Heart right ventricle (tissue), 16 donors: ENCODE results near the gene COL11A1. TPM values are rescaled to one million over a fixed set of nuclear protein-coding genes. Genes with fewer than 3 reads are reported as not detected.

Experiments used
- ATAC-seq, 8 donors: fragments of 200-7000 bp; cut with Tn5 transposase; one replicate each; pipeline ENCODE4 v1.9.1; 2020; ENCODE audit warnings: mild to moderate bottlenecking in 8 of 8, moderate library complexity in 8 of 8, moderate number of reproducible peaks in 1 of 8
- DNase-seq, 2 donors: peaks; one replicate each; pipeline ENCODE4 v3.0.0-alpha.2; 2020
- H3K27ac ChIP-seq, 10 donors: fragments of 200-600 bp; sonication (generic) in 2 of 10; one replicate each; pipeline versions ENCODE4 v1.5.0 to v1.8.0; 2020 to 2022; ENCODE audit warnings: mild to moderate bottlenecking in 3 of 10
- H3K27me3 ChIP-seq, 7 donors: fragments of 200-600 bp; one replicate each; pipeline ENCODE4 v1.8.0; 2021 to 2022; ENCODE audit warnings: mild to moderate bottlenecking in 2 of 7
- H3K36me3 ChIP-seq, 9 donors: fragments of 200-600 bp; sonication (generic) in 1 of 9; one replicate each; pipeline versions ENCODE4 v1.5.0 to v1.8.0; 2020 to 2022; ENCODE audit warnings: mild to moderate bottlenecking in 2 of 9
- H3K4me1 ChIP-seq, 9 donors: fragments of 200-600 bp; sonication (generic) in 1 of 9; one replicate each; pipeline versions ENCODE4 v1.5.0 to v1.8.0; 2020 to 2022; ENCODE audit warnings: mild to moderate bottlenecking in 4 of 9
- H3K4me3 ChIP-seq, 10 donors: fragments of 200-600 bp; sonication (generic) in 2 of 10; one replicate each; pipeline versions ENCODE4 v1.5.0 to v1.8.0; 2020 to 2022; ENCODE audit warnings: mild to moderate bottlenecking in 7 of 10, moderate library complexity in 2 of 10
- H3K9me3 ChIP-seq, 11 donors: fragments of 200-600 bp in 10 of 11; sonication (generic) in 2 of 11; one replicate each; pipeline versions ENCODE4 v1.5.0 to v1.8.0; 2013 to 2022; ENCODE audit warnings: mild to moderate bottlenecking in 2 of 11, control low read depth in 1 of 11, moderate library complexity in 1 of 11
- WGBS, 2 donors: extraction: QIAGEN DNeasy Blood & Tissue Kit; methylation state at CpG; one replicate each; pipeline ENCODE4 v1.1.7; 2013; ENCODE audit warnings: inconsistent platforms in 1 of 2; 5-methylcytosine and 5-hydroxymethylcytosine counted together
- intact Hi-C, 10 donors: fragments of 100-400 bp; cut with DNase I; formaldehyde crosslinking; loops; one replicate each; pipeline versions ENCODE4 v1.11.1 to v1.14.2; 2022
- long read RNA-seq, 3 donors: library from polyadenylated mRNA; unstranded; transcript quantifications; one replicate each; pipeline ENCODE4 v2.0.0, GENCODE V29; 2020 to 2021
- polyA plus RNA-seq, 2 donors: library from polyadenylated mRNA; stranded (reverse); fragments of 200-250 nt; gene quantifications; one replicate each; pipeline ENCODE4 v1.2.3, GENCODE V29; 2013
- total RNA-seq, 10 donors: library from RNA; stranded (reverse); fragmentation: NEBNext Ultra II Directional in 3 of 10; extraction: Animal tissue kit (Norgen Biotek cat#: 25700) in 3 of 10; gene quantifications; one replicate each; pipeline versions ENCODE4 v1.2.1 to v1.2.4, GENCODE V29; 2021 to 2023
- TF ChIP-seq, protein P1 (sequence below), 9 donors: fragments of 200-600 bp; sonication (generic) in 2 of 9; IDR thresholded peaks; one replicate each; pipeline versions ENCODE4 v1.5.0 to v1.8.0; 2021 to 2022; ENCODE audit warnings: antibody characterized with exemption in 9 of 9, mild to moderate bottlenecking in 5 of 9, moderate library complexity in 1 of 9
- donor health status: Arrhythmogenic right ventricular cardiomyopathy.
- donor health status: ischemic (EF 13 %, LVEDD 7.1; RV severe dilation, severe dysfunction).
- donor health status: healthy with polysubstance abuse.
- donor health status: DM: no; HTN: yes; CAD: no.
- donor health status: DM: no; HTN: no; CAD: no.
- donor health status: ischemic (EF 25% LVEDD 6.9; RV normal size, moderate dysfunction).
- donor health status: ischemic (EF 25% LVEDD 5.7; RV mildly dilated, moderate dysfunction).
- donor health status: healthy.
- donor health status: DM: yes; HTN: yes; CAD: no.
- donor health status: Ischemic cardiomyopathy.
- donor health status: ischemic (EF 35%, LVEDD 5.7; RV mildly dilated, moderate dysfunction).
- donor health status: nonischemic (EF 11% LVEDD 7.7; RV severe dilation, severe dysfunction).
- donor health status: DM: yes; HTN: yes; CAD: no.
- donor health status: PGD.
- donor health status: ischemic (EF 29% LVEDD 5.4; RV normal size, mild dysfunction).
- donor health status: nonischemic (EF 23%, LVEDD 6.1; RV moderate dilation, normal function).

COL11A1 gene
- total RNA-seq: under 1 TPM in 3 of 10 donors, not detected in 7; 0.12 to 0.15 (median 0.13) TPM
- polyA plus RNA-seq: not detected
- long read RNA-seq, donor 1: 0 reads
- long read RNA-seq, donor 2: 0 reads
- long read RNA-seq, donor 3: 0 reads

DNA sequence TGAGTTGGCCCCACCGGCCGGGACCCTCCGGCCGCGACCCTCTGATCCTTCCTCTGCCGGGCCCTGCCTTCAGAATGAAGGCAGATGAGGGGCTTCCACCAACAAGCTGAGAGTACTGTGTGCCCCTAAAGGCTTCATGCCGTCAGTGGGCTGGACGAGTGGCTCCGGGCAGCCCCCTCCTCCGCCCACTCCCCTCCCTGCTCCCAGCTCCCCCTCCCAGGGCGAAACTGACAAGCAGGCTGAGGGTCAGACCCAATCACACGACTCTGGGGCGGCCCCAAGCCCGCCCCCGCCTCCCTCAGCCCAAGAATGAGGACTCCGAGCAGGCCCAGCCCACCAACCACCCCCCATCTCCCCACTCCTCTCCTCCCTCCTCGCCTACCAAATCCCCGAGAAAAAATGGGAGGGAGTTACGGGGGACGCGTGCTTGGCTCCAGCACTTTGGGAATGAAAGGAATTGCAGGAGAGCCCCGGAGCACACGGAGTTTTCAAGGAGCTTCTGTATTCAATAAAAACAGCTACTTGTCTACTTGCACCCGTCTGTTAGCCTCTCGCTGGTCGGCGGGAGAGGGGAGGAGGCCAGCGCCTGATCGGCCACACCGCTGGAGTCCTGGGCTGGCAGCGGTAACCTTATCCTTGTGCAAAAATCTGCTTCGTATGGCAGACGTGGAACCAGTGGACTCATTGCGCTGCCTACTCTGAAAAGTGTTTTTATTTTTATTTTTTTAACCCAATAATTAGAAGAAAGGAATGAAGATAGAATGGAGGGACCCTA lies at the start of gene COL11A1:
Gene COL11A1 (minus strand): TSS at position 147 of the 775 bp plus-strand sequence. CDS start 344 bp downstream, outside the sequence.
- DNase-seq: no peak
- 3 to 4% methylated on average over 34 of the region's 34 CpGs for WGBS, 2 donors
- no peaks in the 10 kb centered on the region for H3K9me3 ChIP-seq
- H3K36me3 ChIP-seq: no peaks in the 10 kb centered on the region
- no peak within 1 kb of the TSS for H3K27ac ChIP-seq
- H3K4me3 ChIP-seq: peak within 1 kb of the TSS in 9 of 10 donors; percentile 2 to 33 (median 29)
- H3K4me1 ChIP-seq: peaks cover 3 to 20% (median 11%) of the 10 kb centered on the region in 9 donors
- intact Hi-C loops: loop anchor here in 7 of 10 donors (5.0 to 10.0 kb wide), 6 partner anchors 354 to 414 kb away; no protein-coding TSS in a partner anchor
- peaks cover 0 to 35% (median 19%) of the 10 kb centered on the region in 7 donors for H3K27me3 ChIP-seq
- peak in 1 of 8 donors; percentile 15 for ATAC-seq
- TF ChIP-seq, protein P1, sequence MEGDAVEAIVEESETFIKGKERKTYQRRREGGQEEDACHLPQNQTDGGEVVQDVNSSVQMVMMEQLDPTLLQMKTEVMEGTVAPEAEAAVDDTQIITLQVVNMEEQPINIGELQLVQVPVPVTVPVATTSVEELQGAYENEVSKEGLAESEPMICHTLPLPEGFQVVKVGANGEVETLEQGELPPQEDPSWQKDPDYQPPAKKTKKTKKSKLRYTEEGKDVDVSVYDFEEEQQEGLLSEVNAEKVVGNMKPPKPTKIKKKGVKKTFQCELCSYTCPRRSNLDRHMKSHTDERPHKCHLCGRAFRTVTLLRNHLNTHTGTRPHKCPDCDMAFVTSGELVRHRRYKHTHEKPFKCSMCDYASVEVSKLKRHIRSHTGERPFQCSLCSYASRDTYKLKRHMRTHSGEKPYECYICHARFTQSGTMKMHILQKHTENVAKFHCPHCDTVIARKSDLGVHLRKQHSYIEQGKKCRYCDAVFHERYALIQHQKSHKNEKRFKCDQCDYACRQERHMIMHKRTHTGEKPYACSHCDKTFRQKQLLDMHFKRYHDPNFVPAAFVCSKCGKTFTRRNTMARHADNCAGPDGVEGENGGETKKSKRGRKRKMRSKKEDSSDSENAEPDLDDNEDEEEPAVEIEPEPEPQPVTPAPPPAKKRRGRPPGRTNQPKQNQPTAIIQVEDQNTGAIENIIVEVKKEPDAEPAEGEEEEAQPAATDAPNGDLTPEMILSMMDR (IDR thresholded peaks at IDR 0.05): no peak

DNA sequence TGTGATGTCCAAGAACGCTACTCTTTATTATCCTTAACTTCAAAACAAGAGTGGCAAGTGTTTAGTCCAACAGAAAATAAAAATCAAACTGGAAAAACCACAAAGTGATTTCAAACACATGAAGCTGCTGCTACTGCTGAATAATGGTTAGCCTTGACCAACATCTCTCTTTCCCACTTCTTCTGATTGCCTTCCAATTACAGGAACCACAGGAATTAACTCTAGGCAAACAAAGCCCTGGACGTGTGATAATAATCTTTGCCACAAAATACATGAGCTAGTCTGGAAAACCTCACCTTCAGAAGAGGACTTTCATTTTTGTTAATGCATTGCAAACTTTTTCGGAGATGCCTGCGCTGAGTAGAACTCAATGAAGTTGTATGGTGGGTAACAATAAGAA lies 48.6 kb upstream of the COL11A1 start:
- ATAC-seq (no peak), DNase-seq (no peak)
- Histone ChIP-seq H3K9me3 (no peaks in the 10 kb centered on the region), H3K27ac (no peak overlapping the region), H3K4me1 (no peaks in the 10 kb centered on the region), H3K36me3 (no peaks in the 10 kb centered on the region), H3K27me3 (no peaks in the 10 kb centered on the region), H3K4me3 (no peak overlapping the region)
- TF ChIP-seq, protein P1 (IDR thresholded peaks at IDR 0.05): no peak
- 72 to 77% methylated on average over 4 of the region's 4 CpGs for WGBS, 2 donors
- intact Hi-C loops: no loop called here

GRCh38 chr1:103146166-103146565 lies 37.8 kb upstream of the COL11A1 start:
- Histone ChIP-seq H3K36me3 (no peaks in the 10 kb centered on the region), H3K4me1 (no peaks in the 10 kb centered on the region), H3K27ac (no peak overlapping the region), H3K4me3 (no peak overlapping the region), H3K27me3 (no peaks in the 10 kb centered on the region), H3K9me3 (no peaks in the 10 kb centered on the region)
- DNase-seq (no peak), ATAC-seq (no peak)
- intact Hi-C loops: no loop called here
- TF ChIP-seq, protein P1 (IDR thresholded peaks at IDR 0.05): no peak

- Histone ChIP-seq H3K9me3 (no peaks in the 10 kb centered on the region), H3K27ac (no peak overlapping the region), H3K27me3 (no peaks in the 10 kb centered on the region), H3K4me3 (no peak overlapping the region), H3K4me1 (no peaks in the 10 kb centered on the region), H3K36me3 (no peaks in the 10 kb centered on the region)
- ATAC-seq (no peak), DNase-seq (no peak)
- TF ChIP-seq, protein P1 (IDR thresholded peaks at IDR 0.05): no peak
- WGBS, 2 donors: 63 to 74% methylated on average over 1 of the region's 1 CpG
- intact Hi-C loops: no loop called here
These were observed 37.1 kb upstream of the COL11A1 start for GRCh38 chr1:103145449-103145848.
